Mucosa of descending colon (tissue), 3 donors: ENCODE results near the gene ACAP2. TPM values are rescaled to one million over a fixed set of nuclear protein-coding genes. Genes with fewer than 3 reads are reported as not detected.
A peak's percentile ranks its signal among the peaks of the same experiment; 100 is the strongest.

ENCODE experiments used
- ATAC-seq: fragments of 200-7000 bp; cut with Tn5 transposase; one replicate; pipeline ENCODE4 v1.9.1; 2020; ENCODE audit warnings: mild to moderate bottlenecking, moderate library complexity
- DNase-seq, 3 donors: peaks; one replicate each; pipeline ENCODE4 v3.0.0-alpha.2; 2020
- H3K36me3 ChIP-seq: fragments of 200-600 bp; one replicate; pipeline ENCODE4 v1.8.0; 2021; ENCODE audit warnings: low read depth, mild to moderate bottlenecking
- H3K4me1 ChIP-seq: fragments of 200-600 bp; one replicate; pipeline ENCODE4 v1.8.0; 2021; ENCODE audit warnings: low read depth, mild to moderate bottlenecking
- H3K4me3 ChIP-seq: fragments of 200-600 bp; one replicate; pipeline ENCODE4 v1.8.0; 2021; ENCODE audit warnings: mild to moderate bottlenecking
- H3K9me3 ChIP-seq: fragments of 200-600 bp; one replicate; pipeline ENCODE4 v1.8.0; 2021; ENCODE audit warnings: mild to moderate bottlenecking
- intact Hi-C, 2 donors: fragments of 100-400 bp; cut with DNase I in 1 of 2; cut with micrococcal nuclease in 1 of 2; formaldehyde crosslinking; loops; one replicate each; pipeline versions ENCODE4 v1.11.0 to v1.11.1; 2022; cut with DNase I, micrococcal nuclease
- total RNA-seq, 3 donors: library from RNA; stranded (reverse); fragmentation: NEBNext Ultra II Directional in 2 of 3; extraction: Animal tissue kit (Norgen Biotek cat#: 25700) in 2 of 3; gene quantifications; one replicate each; pipeline versions ENCODE4 v1.2.1 to v1.2.4, GENCODE V29; 2021 to 2023
- TF ChIP-seq, protein P1 (sequence below): fragments of 200-600 bp; IDR thresholded peaks from one replicate; pipeline ENCODE4 v1.8.0; 2022; ENCODE audit warnings: antibody characterized with exemption, mild to moderate bottlenecking
- donor health status: DM: no; HTN: no; CAD: no; lungs with moderate emphysema.
- donor health status: DM: no; HTN: no; CAD: no.
- donor health status: DM: no; HTN: yes; CAD: no.

Gene ACAP2
- total RNA-seq, 3 donors from 2014 or later, result 55.2 to 69.2 (median 69.2) TPM

DNA sequence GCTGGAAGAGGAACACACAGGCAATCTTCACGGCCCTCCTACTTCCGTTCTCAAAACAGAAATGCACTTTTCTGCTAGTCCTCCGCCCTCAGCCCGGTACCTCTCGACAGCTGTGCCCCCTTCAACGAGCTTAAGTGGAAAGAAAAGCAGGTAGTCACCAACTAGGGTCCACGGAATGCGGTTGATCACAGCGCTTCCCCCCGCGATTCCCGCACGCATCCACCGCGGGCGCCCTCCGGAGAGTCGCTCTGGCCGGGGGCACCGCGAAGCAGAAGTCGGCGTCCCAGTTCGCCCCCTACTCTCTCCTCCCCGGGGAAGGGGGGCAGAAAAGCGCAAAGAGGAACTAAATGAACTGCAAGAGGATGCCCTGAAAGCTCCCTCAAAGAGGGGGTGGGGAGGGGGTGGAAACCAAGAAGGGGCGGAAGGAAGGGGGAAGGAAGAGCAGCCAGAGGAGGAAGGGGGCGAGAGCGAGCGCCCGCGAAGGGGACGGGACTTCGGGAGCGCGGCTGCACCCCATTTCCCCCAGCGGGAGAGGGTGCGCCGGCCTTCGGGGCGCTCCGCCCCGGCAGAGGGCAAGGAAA, 738 bp downstream of the ACAP2 start:
- intact Hi-C loops, result no loop called here
- TF ChIP-seq, protein P1, sequence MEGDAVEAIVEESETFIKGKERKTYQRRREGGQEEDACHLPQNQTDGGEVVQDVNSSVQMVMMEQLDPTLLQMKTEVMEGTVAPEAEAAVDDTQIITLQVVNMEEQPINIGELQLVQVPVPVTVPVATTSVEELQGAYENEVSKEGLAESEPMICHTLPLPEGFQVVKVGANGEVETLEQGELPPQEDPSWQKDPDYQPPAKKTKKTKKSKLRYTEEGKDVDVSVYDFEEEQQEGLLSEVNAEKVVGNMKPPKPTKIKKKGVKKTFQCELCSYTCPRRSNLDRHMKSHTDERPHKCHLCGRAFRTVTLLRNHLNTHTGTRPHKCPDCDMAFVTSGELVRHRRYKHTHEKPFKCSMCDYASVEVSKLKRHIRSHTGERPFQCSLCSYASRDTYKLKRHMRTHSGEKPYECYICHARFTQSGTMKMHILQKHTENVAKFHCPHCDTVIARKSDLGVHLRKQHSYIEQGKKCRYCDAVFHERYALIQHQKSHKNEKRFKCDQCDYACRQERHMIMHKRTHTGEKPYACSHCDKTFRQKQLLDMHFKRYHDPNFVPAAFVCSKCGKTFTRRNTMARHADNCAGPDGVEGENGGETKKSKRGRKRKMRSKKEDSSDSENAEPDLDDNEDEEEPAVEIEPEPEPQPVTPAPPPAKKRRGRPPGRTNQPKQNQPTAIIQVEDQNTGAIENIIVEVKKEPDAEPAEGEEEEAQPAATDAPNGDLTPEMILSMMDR, result no peak
- Histone ChIP-seq H3K4me3 (peak overlapping the region; percentile 98), H3K4me1 (peaks cover 21% of the 10 kb centered on the region), H3K36me3 (no peaks in the 10 kb centered on the region), H3K9me3 (no peaks in the 10 kb centered on the region)
- ATAC-seq, result peak; percentile 26
- DNase-seq, result peak; percentile 60 to 71 (median 70)

DNA sequence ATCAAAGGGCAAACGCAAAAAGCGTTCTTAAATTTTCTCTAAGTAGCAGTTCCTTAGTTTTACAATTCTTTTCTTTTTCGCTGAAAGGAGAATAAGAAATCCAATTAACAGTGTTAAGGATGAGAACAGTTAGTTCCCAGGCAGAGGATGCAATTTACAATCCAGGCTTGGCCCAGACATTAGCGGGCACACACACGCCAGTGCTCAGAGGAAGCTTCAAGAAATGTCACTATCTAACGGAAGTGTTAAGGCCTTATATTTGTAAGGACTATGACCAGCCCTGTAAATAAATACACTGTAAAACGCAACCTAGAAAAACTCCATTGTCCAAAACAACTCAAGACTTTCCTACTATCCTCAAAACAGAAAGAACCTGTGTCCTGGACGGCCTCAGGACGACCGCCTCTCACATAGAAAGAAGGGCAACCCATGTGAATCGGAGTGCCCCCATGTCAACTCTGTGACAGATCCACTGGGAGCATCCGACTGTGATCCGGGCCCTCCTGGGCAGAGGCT, 1.3 kb downstream of the ACAP2 start:
- Histone ChIP-seq H3K36me3 (no peaks in the 10 kb centered on the region), H3K4me1 (peaks cover 21% of the 10 kb centered on the region), H3K9me3 (no peaks in the 10 kb centered on the region), H3K4me3 (peak overlapping the region; percentile 98)
- no peak for ATAC-seq
- TF ChIP-seq, protein P1, result no peak
- intact Hi-C loops, result no loop called here
- DNase-seq, result no peak

DNA sequence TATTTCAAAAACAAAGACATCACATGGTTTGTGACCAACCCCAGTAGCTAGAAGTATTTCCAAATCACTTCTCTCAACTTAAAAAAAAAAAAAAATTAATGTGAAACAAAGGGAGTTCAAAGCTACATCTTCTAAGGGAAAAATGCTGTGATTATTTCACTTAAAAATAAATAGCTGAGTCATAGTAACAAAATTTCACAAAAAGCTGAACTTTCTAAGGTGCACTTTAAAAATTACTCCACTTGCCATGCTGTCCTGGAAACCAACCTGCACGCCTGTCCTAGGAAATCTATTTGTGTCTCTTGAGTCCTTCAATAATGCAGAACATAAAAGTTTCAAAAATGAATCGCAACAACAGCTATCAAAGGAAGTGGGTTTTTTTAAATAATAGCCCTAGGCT, 1.8 kb downstream of the ACAP2 start:
- H3K4me1 ChIP-seq, result peaks cover 21% of the 10 kb centered on the region
- H3K9me3 ChIP-seq, result no peaks in the 10 kb centered on the region
- intact Hi-C loops, result no loop called here
- H3K36me3 ChIP-seq, result no peaks in the 10 kb centered on the region
- ATAC-seq (no peak), DNase-seq (no peak)
- H3K4me3 ChIP-seq, result no peak overlapping the region
- TF ChIP-seq, protein P1, result no peak

DNA sequence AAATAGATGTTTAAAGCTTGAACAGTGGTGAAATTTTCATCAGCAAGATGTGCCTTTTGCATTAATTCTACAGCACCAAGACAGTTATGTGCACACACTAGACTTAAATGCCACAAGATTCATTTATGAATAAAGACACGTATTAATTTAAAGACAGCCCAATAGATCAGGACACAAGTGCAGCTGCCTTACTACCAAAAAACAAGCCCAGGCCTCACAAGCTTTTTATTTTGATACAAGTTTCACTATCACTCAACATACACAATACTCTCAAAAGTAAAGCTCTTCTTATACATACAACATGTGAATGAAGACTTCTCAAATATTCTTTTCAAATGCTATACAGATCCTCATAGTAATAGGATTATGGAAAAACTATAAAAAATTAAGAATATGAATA, 2.4 kb downstream of the ACAP2 start:
- peaks cover 21% of the 10 kb centered on the region for H3K4me1 ChIP-seq
- no peak overlapping the region for H3K4me3 ChIP-seq
- intact Hi-C loops, result no loop called here
- no peaks in the 10 kb centered on the region for H3K9me3 ChIP-seq
- no peaks in the 10 kb centered on the region for H3K36me3 ChIP-seq
- DNase-seq (no peak), ATAC-seq (no peak)
- TF ChIP-seq, protein P1, result no peak

DNA sequence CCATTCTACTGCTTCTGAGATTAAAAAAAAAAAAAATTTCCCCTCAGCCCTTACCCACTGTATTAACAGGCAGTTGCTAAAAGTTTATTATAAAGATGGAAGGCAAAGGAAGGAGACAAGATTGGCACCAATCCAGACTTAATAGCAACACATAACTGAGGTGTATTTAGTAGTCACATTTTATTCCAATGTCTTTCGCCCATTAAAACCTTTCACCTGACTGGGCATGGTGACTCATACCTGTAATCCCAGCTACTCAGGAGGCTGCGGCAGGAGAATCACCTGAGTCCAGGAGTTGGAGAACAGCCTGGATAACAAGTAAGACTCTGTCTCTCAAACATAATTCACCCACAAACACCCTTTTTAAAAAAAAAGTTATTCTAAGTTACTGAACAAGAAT, 4.4 kb downstream of the ACAP2 start:
- no peaks in the 10 kb centered on the region for H3K36me3 ChIP-seq
- TF ChIP-seq, protein P1, result no peak
- intact Hi-C loops, result loop anchor here in 1 of 2 donors (10.0 kb wide), 1 partner anchor 154 kb away; no protein-coding TSS in a partner anchor
- no peaks in the 10 kb centered on the region for H3K9me3 ChIP-seq
- H3K4me3 ChIP-seq, result no peak overlapping the region
- DNase-seq, result no peak
- no peak for ATAC-seq
- peaks cover 16% of the 10 kb centered on the region for H3K4me1 ChIP-seq
